IPS-20b (cell line): ENCODE results near the gene CCDC43.
"Not testable (repeated sequence)": the region's sequence is repeated elsewhere in the genome, so short reads cannot be mapped to it uniquely, and the experiment has no call there.

Experiments
- H3K27ac ChIP-seq: one replicate; pipeline ENCODE4 v1.5.1; 2013; ENCODE audit warnings: low read length
- H3K27me3 ChIP-seq: 2 replicates; pipeline ENCODE4 v1.6.1; 2013; ENCODE audit warnings: mild to moderate bottlenecking, low read length, inconsistent platforms; ENCODE audit not compliant: insufficient read depth
- H3K36me3 ChIP-seq: 2 replicates; pipeline ENCODE4 v1.6.1; 2013; ENCODE audit warnings: low read depth, mild to moderate bottlenecking, inconsistent platforms, low read length, moderate library complexity; ENCODE audit not compliant: insufficient read depth
- H3K4me1 ChIP-seq: 2 replicates; pipeline ENCODE4 v1.6.1; 2013; ENCODE audit warnings: mild to moderate bottlenecking, control low read depth, inconsistent platforms, low read length, moderate library complexity; ENCODE audit not compliant: insufficient read depth
- H3K4me3 ChIP-seq: 2 replicates; pipeline ENCODE4 v1.5.1; 2013; ENCODE audit warnings: mild to moderate bottlenecking, low read length, inconsistent platforms
- H3K9ac ChIP-seq: 2 replicates; pipeline ENCODE4 v1.6.1; 2013; ENCODE audit warnings: low read depth, mild to moderate bottlenecking, inconsistent platforms, low read length, moderate library complexity
- H3K9me3 ChIP-seq: 2 replicates; pipeline ENCODE4 v1.6.1; 2013; ENCODE audit warnings: mild to moderate bottlenecking, low read depth, low read length, inconsistent platforms; ENCODE audit not compliant: insufficient read depth

The CCDC43 gene

DNA sequence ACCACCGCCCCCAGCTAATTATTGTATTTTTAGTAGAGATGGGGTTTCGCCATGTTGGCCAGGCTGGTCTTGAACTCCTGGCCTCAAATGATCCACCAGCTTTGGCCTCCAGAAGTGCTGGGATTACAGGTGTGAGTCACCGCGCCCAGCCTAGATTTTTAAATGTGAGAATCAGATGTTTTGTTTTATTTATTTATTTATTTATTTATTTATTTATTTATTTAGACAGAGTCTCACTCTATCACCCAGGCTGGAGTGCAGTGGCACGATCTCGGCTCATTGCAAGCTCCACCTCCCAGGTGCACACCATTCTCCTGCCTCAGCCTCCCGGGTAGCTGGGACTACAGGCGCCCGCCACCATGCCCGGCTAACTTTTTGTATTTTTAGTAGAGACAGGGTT, 10.7 kb upstream of the CCDC43 start:
- H3K9ac ChIP-seq, H3K9me3 ChIP-seq, H3K36me3 ChIP-seq, H3K4me3 ChIP-seq, H3K27me3 ChIP-seq, H3K27ac ChIP-seq, H3K4me1 ChIP-seq: not testable (repeated sequence)

DNA sequence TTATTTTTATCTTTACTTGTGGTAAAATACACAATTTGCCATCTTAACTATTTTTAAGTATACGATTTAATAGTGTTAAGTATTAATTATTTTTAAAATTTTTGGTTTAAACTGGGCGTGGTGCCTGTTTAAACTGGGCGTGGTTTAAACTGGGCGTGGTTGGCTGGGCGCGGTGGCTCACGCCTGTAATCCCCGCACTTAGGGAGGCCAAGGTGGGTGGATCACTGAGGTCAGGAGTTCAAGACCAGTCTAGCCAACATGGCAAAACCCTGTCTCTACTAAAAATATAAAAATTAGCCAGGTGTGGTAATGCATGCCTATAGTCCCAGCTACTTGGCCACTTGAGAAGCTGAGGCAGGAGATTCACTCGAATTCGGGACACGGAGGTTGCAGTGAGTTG, 4.0 kb upstream of the CCDC43 start:
- Histone ChIP-seq H3K4me1 (peaks cover under 1% of the 10 kb centered on the region; the same call in 1 of the 2 replicates), H3K9ac (no peak overlapping the region), H3K27ac (no peak overlapping the region), H3K9me3 (no peaks in the 10 kb centered on the region), H3K36me3 (no peaks in the 10 kb centered on the region), H3K4me3 (no peak overlapping the region), H3K27me3 (no peaks in the 10 kb centered on the region)

DNA sequence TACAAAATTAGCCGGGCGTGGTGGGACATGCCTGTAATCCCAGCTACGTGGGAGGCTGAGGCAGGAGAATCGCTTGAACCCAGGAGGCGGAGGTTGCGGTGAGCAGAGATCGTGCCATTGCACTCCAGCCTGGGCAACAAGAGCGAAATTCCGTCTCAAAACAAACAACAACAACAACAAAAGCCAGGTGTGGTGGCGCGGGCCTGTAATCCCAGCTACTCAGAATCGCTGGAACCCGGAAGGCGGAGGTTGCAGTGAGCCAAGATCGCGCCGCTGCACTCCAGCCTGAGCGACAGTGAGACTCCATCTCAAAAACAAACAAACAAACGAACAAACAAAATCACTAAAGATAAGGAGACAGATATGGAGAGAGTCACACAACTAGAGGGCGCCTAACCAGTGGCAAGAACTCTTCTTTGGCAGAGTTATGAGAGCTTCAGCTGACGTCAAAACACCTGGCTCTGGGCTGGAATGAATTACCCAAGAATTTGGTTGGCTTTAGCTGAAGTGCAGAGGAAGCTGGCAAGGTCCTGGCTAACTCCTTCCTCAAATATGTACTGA, 1.2 kb upstream of the CCDC43 start:
- not testable (repeated sequence) for H3K4me3 ChIP-seq, H3K9ac ChIP-seq, H3K27ac ChIP-seq, H3K4me1 ChIP-seq, H3K27me3 ChIP-seq, H3K36me3 ChIP-seq, H3K9me3 ChIP-seq

DNA sequence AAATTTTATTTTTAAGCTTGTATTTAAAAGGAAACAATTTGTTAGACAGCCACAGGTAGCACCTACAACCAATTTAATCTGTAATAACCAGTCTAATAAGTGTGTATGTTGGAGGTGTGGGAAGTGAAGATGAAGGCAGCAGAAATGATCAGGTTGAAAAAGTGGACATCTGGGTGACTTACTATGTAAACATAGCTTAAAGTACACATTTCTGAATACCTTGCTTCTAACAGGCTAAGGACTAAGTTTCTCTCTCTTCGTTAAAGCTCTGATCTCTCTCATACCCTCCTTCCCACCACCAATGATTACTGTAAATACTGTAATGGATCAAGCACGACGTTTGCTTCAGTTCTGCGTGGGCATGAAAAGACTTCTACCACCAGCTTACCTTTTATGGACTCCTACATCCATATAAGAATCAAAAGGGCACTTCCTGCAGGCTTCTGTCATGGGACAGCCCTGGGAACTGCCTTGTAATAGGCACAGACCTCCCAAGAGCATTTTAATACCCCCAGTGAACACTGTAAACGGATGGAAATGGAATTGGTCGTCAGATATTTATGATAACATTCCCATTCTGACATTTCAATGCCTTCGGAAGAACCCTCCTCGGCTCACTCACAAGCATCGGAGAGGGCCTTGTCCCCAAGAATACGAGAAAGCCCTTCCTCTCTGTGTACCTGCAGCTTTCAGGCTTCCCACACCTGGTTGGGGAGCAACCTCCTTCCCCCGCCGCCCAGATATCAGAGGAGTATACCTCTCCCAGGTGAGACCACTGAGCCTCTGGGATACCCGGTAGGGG, 700 bp downstream of the CCDC43 start:
- peak overlapping the region; percentile 94 for H3K9ac ChIP-seq
- no peaks in the 10 kb centered on the region for H3K27me3 ChIP-seq
- H3K9me3 ChIP-seq = no peaks in the 10 kb centered on the region
- H3K36me3 ChIP-seq = peaks cover 12% of the 10 kb centered on the region
- H3K27ac ChIP-seq = peak overlapping the region; percentile 35
- H3K4me1 ChIP-seq = peaks cover 5% of the 10 kb centered on the region; the same call in 1 of the 2 replicates
- peak overlapping the region; percentile 91 for H3K4me3 ChIP-seq

DNA sequence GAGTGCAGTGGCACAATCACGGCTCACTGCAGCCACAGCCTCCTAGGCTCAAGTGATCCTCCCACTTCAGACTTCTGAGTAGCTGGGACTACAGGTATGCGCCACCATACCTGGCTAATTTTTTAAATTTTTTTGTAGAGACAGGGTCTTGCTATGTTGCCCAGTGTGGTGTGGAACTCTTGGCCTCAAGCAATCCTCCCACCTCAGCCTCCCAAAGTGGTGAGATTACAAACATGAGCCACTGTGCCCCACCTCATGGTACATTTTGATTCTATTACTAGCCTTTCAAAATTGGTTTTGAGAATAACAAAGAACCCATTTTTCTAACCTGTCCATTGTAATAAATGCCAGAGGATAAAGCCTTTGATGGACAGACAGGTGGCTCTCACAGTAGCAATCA, 1.4 kb downstream of the CCDC43 start:
- Histone ChIP-seq H3K36me3 (peaks cover 19% of the 10 kb centered on the region), H3K9ac (no peak overlapping the region; the same call in 1 of the 2 replicates), H3K27me3 (no peaks in the 10 kb centered on the region), H3K4me1 (peaks cover 5% of the 10 kb centered on the region; the same call in 1 of the 2 replicates), H3K9me3 (no peaks in the 10 kb centered on the region), H3K4me3 (peak overlapping the region; percentile 91; the same call in 1 of the 2 replicates), H3K27ac (no peak overlapping the region)

DNA sequence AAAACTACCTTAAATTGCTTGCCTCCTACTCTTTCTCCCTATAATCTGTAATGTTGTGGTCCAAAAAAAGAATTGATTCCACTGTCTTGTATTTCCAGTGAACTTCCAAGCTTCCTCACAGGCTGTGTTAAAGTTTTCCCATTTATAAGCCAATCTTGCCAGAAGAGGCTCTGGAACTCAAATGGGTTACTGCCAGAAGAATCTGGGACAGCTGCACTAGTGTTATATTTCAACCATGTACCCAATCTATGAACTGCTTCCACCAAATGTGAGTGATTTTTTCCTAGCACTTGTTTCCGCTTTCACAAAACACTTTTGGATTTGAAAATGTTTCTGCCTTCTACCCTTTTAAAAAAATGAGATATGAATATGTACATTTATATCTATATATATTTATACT, 1.8 kb downstream of the CCDC43 start:
- Histone ChIP-seq H3K9me3 (no peaks in the 10 kb centered on the region), H3K4me3 (no peak overlapping the region), H3K9ac (no peak overlapping the region), H3K36me3 (peaks cover 23% of the 10 kb centered on the region), H3K27me3 (no peaks in the 10 kb centered on the region), H3K4me1 (peaks cover 5% of the 10 kb centered on the region; the same call in 1 of the 2 replicates), H3K27ac (no peak overlapping the region)

DNA sequence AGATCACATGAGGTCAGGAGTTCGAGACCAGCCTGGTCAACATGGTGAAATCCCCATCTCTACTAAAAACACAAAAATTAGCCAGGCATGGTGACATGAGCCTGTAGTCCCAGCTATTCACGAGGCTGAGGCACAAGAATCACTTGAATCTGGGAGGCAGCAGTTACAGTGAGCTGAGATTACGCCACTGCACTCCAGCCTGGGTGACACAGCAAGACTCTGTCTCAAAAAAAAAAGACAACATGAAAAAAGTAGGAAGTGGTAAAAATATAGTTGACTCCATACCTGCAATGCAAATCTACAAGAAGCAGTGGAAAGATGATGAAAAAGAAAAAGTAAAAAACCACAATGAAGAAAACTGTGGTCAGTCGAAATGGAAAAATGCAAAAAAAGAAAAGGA, 6.3 kb downstream of the CCDC43 start:
- H3K4me3 ChIP-seq, H3K27ac ChIP-seq, H3K27me3 ChIP-seq, H3K4me1 ChIP-seq, H3K9me3 ChIP-seq, H3K9ac ChIP-seq: not testable (repeated sequence)
- H3K36me3 ChIP-seq = peaks cover 59% of the 10 kb centered on the region

DNA sequence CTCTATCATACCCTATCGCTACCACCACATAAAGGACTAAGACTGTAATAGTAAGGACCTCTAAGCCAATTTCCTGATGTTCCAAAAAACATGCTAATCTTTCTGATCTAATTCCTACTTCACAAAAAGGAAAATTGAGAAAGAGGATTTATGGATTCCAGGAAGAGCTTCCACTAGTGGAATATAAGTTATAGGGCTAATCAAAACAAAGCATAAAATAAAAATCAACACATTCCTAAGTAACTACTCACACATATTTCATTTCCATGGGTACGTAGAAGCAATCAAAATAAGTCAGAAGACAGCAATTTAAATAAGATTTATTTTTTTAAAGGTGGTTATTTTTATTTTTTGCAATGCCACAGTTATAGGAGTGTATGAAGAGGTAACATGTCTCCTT, 12.4 kb downstream of the CCDC43 start:
- Histone ChIP-seq H3K27me3 (no peaks in the 10 kb centered on the region), H3K36me3 (peaks cover 47% of the 10 kb centered on the region), H3K4me3 (no peak overlapping the region), H3K4me1 (no peaks in the 10 kb centered on the region), H3K9ac (no peak overlapping the region), H3K9me3 (no peaks in the 10 kb centered on the region), H3K27ac (no peak overlapping the region)

DNA sequence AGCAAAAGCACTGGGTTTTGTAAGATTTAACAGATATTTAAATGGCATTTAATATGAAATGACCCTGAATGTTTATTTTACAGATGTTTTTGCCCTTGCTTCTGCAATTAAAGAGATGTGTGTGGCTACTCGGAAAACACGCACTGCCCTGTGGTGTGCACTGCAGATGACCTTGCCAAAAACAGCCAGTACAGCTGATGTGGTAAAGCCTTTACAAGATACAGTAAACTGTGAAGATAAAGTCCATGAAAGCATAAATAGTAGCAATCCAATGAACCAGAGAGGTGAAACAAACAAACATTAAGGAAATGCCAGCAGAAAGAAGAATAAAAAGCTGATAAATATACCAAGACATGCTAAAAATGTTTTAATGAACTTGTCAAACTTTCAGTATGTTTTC, 15.7 kb downstream of the CCDC43 start:
- Histone ChIP-seq H3K9ac (no peak overlapping the region), H3K4me1 (no peaks in the 10 kb centered on the region), H3K27ac (no peak overlapping the region), H3K9me3 (no peaks in the 10 kb centered on the region), H3K4me3 (no peak overlapping the region), H3K36me3 (peaks cover 21% of the 10 kb centered on the region), H3K27me3 (no peaks in the 10 kb centered on the region)

DNA sequence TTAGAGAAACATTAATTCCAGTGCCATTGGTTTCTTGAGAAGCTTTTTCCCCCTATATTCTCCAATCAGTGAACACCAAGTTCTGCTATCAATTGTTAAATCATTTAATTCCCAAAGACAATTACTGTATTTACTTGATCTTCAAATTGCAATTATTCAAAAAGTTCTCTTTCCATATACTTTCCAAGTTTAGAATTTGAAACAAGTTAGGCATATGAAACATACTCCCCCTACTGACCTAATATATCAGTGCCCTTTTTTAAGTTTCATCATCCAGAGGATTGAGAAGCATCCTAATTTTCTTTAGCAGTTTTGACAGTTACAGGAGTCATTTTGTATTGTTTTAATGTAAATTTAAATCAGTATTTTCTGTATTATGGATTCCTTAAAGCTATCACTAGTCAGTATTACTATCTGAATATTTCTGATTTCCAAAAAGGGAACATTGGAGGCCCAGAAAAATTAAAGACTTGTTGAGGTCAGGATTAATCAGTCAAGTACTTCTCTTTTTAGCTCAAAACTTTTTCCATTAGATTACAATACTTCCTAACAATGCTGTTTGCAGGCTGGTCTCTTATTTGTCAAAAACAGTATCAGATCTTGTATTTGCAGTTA, 17.0 kb downstream of the CCDC43 start:
- Histone ChIP-seq H3K27ac (no peak overlapping the region), H3K9me3 (no peaks in the 10 kb centered on the region), H3K4me1 (no peaks in the 10 kb centered on the region), H3K4me3 (no peak overlapping the region), H3K9ac (no peak overlapping the region), H3K36me3 (peaks cover 8% of the 10 kb centered on the region), H3K27me3 (no peaks in the 10 kb centered on the region)

DNA sequence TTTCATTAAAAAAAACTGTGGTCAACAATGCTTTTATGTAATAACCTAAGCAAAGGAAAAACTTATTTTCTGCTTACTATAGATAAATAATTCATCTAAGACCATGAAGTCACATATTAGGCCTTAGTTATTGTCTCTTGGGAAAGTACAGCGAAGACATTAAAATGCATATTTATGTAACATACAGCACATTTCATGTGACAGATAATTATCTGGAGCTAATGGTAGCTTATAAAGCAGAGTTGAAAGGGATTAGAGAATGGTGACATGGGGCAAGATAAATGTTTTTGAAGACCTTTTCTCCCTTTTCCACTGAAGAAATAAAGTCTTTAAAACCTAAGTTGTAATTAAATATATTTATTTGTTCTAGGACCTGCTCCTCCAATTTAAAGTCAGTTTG, 23.6 kb downstream of the CCDC43 start:
- no peak overlapping the region for H3K27ac ChIP-seq
- no peak overlapping the region for H3K9ac ChIP-seq
- H3K4me1 ChIP-seq = no peaks in the 10 kb centered on the region
- H3K9me3 ChIP-seq = no peaks in the 10 kb centered on the region
- no peak overlapping the region for H3K4me3 ChIP-seq
- H3K36me3 ChIP-seq = no peaks in the 10 kb centered on the region
- no peaks in the 10 kb centered on the region for H3K27me3 ChIP-seq

DNA sequence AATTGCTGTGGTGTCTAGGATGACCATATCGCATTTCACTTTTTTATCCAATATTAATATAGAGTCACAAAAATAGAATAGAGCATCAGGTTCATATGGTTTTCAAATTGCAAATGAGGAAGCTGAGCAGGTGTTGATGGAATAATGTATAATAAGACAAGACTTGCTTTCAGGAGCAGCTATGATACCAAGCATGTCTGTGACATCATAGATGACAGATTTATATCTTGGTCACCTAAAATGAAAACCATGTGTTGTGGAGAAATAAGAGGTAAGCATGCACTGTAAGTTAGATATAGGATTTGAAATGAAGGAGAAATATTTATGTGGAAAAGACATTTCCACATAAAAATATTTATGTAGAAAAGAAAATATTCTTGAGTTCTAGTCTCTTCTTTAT, 24.7 kb downstream of the CCDC43 start:
- Histone ChIP-seq H3K4me1 (no peaks in the 10 kb centered on the region), H3K9me3 (no peaks in the 10 kb centered on the region), H3K4me3 (no peak overlapping the region), H3K27me3 (no peaks in the 10 kb centered on the region), H3K36me3 (no peaks in the 10 kb centered on the region), H3K9ac (no peak overlapping the region), H3K27ac (no peak overlapping the region)
